Fibroblast of peridontal ligament (primary cell): ENCODE data around the gene MRPS7.

Source experiments
- DNase-seq: peaks from one replicate; pipeline ENCODE4 v3.0.0-alpha.2; 2010; ENCODE audit errors: extremely low read depth

MRPS7 gene

GRCh38 chr17:75308732-75309629 lies 47.3 kb downstream of the MRPS7 start:
- no peak for DNase-seq

- peak; percentile 52 for DNase-seq
Observed at GRCh38 chr17:75313941-75314551, 52.4 kb downstream of the MRPS7 start.

GRCh38 chr17:75315541-75316243 lies 54.0 kb downstream of the MRPS7 start:
- peak; percentile 67 for DNase-seq
